Daoy (cell line): Measurements from ENCODE around the gene SPOP. TPM values are rescaled to one million over a fixed set of nuclear protein-coding genes. Genes with fewer than 3 reads are reported as not detected.
A peak's percentile ranks its signal among the peaks of the same experiment; 100 is the strongest.
"Not testable (repeated sequence)": the region's sequence is repeated elsewhere in the genome, so short reads cannot be mapped to it uniquely, and the experiment has no call there.

Source experiments
- DNase-seq: peaks from one replicate; pipeline ENCODE4 v3.0.0-alpha.2; 2015; ENCODE audit warnings: low read depth
- total RNA-seq: library from RNA; depleted of rRNA; stranded (reverse); fragments of >200 nt; shearing (Covaris generic); gene quantifications from 2 replicates; pipeline ENCODE4 v1.2.3, GENCODE V29; 2014

SPOP gene
- total RNA-seq, 1 experiment from 2014 or later, result 32.9 TPM

DNA sequence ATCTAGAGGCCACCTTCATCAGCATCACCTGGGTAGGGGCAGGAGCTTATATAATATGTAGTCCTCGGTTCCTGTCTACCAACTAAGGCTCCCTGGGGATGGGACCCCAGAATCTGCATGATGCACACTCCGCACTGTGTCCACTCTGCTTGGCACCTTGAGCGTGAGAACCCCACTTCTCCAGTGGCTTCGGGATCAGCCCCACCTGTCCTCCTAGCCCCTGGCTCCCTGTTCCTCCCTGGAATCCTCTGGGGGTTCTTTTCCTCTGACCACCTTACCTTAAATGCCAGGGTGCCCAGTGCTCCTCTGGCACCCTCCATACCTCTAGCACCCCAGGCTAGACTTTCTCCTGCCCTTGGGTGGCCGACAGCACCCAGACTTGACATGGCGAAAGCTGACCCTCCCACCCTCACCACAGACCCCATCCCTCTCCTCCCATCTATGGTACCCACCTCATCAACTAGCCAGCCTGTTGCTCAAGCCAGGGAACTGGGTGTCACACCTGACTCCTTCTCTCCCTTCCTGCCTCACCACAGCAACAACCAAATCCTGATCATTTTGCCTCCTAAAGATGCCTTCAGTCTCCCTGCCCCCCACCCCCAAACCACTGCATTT, 105.0 kb downstream of the SPOP start:
- DNase-seq, result no peak

DNA sequence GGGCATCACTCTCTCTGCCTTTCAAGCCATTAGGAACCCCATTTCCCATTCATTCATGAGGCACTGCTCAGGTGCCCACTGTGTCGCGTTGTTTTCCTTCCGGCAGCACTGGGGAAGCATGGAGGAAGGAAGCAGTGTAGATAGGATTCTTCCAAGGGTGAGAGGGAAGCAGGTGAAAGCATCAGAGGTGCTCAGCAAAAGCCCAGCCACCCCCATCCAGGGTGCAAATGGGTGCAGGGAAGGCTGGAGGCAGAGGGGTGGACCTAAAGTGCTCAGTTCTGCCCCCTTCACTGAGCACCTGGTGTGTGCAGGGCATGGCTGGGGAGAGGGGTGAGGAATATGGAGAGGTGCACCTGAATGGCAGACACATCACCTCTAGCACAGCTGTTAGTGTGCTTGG, 105.7 kb downstream of the SPOP start:
- DNase-seq, result no peak

- DNase-seq, result no peak
Observed at GRCh38 chr17:49571764-49572163, 106.1 kb downstream of the SPOP start.

GRCh38 chr17:49571283-49571682, 106.6 kb downstream of the SPOP start:
- no peak for DNase-seq

GRCh38 chr17:49570540-49571242, 107.2 kb downstream of the SPOP start:
- no peak for DNase-seq

DNA sequence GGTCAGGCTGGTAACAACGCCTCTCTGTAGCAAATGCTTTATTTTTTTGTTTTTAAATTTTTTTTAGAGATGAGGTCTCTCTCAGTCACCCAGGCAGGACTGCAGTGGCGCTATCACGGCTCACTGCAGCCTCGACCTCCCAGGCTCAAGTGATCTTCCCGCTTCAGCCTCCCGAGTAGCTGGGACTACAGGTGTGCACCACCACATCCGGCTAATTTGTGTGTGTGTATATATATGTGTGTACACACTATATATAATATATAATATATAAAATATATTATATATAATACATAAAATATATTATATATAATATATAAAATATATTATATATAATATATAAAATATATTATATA, 109.2 kb downstream of the SPOP start:
- DNase-seq, result not testable (repeated sequence)

DNA sequence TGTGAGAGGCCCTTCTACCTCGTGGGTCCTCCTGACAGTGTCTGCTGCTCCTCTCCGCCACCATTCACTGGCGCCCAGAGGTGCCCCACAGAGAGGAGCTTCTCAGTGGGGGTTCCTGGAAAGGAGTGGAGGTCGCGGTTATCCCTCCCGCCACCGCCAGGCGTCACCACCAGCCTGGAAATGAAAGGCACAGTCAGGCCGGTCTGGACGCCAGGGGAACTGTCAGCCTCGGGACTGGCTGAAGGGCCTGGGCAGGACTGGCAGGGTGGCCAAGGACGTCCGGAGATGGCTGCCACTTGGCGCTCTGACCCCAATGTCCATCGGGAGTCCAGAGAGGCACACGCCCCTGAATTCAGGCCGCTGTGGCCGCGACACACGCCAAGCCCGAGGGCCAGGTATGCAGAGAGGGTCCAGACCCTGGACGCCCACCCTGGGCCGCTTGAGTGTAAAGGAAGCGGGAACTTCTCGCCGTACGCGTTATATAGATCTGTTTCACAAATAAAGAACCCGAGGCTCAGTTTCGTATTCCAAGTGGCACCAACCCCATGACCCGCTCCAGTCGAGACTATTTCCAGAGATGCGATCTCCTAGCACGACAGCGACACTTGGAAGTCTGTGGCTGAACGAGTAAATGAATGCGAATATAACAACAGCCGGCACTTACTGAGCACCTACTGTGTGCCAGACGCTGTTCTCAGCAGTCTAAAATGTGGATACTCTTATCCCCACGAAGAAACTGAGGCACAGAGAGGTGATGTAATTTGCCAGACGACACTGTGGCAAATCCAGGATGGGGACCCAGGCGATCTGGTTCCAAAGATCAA, 109.8 kb downstream of the SPOP start:
- peak; percentile 82 for DNase-seq

GRCh38 chr17:49567104-49567521, 110.8 kb downstream of the SPOP start:
- DNase-seq, result no peak

- DNase-seq, result no peak
Observed at GRCh38 chr17:49566668-49567071, 111.2 kb downstream of the SPOP start.

- DNase-seq, result no peak
Observed at GRCh38 chr17:49565948-49566491, 111.9 kb downstream of the SPOP start.

DNA sequence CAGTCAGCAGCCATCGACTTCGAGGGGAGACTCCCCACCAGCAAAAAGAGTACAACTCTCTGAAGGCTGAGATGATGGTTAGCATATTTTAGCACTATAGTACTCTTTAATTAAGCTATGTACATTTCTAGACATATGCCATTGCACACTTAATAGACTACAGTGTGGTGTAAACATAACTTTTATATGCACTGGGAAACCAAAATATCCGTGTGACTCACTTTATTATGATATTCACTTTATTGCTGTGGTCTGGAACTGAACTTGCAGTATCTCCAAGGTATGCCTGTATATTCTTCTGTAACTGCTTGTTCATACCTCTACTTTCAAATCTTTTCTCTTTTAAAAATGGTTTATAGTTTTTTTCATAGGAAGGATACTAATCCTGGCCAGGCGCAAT, 113.3 kb downstream of the SPOP start:
- no peak for DNase-seq

GRCh38 chr17:49557312-49558024, 120.4 kb downstream of the SPOP start:
- peak; percentile 42 for DNase-seq

DNA sequence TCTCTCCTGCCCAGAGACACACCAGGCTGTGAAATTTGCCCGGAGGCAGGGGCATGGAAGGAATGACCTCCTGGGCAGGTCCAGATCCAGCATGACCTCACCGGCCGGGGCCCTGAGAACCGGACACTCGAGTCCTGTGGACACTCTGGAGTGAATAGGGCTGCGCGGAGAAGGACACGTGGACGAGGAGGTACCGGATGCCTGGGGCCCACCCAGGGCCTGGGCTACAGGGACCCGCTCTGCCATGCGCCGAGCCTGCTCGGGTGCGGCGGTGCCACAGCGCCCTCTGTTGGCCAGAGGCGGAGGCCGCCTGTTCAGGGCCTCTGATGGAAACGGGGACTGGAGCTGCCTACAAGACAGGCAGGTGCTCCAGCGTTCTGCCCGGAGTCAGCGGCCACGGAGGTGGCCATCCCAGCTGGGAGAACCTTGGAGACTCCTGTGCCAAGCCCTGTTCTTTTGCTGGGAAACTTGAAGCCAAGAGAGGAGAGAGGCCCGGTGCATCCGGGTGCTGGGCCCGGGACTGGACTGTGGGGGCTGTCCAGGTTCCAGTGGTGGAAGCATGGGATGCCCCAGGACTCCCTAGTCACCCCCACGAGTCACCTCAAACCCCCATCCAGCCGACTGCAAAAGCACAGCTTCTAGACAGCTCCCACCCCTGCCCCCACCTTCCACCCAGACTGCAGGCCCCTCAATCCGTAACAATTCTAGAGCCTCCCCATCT, 121.5 kb downstream of the SPOP start:
- DNase-seq, result peak; percentile 74

GRCh38 chr17:49555495-49556222, 122.2 kb downstream of the SPOP start:
- DNase-seq, result no peak

DNA sequence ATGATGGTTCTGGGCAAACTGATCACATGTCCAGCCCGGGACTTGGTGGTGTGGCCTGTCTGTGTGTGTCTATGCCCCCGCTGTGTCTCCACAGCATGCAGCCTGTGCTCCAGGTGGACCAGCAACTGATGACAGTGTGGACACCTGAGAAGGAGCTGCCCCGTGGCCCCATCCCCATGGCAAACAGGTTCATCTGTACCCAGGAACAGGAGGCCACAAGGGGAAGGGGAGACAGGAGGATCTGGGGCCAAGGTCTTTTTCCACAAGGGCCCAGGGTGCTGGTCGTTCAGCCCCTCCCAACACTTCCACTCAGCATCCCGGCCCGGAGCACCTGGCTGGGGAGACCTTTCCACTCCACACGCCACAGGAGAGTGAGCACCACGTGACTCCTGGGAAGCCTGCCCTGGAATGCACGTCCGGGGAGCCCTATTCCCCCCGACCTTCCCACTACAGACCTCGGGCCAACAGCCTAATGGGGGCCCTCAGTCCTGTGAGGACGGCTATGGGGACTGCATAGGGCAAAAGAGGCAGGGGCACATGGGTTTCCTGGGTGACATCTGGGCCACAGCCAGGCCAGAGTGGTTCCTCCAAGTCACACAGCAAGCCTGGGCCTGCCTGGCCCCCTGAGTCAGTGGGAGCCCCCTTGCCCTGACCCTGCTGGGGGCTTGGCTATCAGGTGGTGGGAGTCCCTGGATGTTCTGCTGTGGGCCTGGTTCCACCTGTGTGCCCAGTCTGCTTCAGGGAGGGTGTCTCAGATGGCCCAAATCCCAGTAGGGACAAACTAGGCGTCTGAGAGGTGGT, 123.0 kb downstream of the SPOP start:
- no peak for DNase-seq

- DNase-seq, result no peak
Observed at GRCh38 chr17:49553676-49554335, 124.1 kb downstream of the SPOP start.

DNA sequence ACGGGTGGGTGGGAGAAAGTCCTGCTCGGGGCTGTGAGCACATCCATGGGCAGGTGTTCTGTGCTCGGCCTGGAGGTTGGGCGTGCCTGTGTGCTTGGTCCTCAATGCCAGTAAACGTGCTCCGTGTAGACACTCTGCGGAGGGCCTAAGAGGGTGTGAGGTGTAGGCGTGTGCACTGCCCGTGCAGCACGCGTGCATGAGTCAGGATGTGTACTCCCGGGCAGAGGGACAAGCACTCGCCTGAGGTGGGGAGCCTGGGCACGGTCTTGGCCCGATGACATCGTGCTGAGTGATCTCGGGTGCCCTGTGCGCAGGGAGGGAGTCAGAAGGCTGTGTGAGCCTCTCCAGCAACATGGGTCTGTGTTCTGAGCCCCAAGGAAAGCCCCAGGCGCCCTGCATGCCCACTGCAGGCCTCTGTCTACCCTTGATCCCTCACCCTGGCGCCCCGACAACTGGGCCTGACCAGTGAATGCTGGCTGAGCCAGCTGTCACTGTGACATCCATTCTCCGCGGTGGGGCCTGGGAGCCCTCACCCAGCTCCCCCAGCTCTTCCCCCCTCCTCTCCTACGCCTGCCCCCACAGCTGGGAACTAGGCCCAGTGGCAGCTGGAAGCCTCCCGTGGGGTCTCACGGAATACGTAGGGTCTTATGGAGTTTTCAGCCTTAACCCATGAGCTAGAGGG, 125.7 kb downstream of the SPOP start:
- peak; percentile 42 for DNase-seq

DNA sequence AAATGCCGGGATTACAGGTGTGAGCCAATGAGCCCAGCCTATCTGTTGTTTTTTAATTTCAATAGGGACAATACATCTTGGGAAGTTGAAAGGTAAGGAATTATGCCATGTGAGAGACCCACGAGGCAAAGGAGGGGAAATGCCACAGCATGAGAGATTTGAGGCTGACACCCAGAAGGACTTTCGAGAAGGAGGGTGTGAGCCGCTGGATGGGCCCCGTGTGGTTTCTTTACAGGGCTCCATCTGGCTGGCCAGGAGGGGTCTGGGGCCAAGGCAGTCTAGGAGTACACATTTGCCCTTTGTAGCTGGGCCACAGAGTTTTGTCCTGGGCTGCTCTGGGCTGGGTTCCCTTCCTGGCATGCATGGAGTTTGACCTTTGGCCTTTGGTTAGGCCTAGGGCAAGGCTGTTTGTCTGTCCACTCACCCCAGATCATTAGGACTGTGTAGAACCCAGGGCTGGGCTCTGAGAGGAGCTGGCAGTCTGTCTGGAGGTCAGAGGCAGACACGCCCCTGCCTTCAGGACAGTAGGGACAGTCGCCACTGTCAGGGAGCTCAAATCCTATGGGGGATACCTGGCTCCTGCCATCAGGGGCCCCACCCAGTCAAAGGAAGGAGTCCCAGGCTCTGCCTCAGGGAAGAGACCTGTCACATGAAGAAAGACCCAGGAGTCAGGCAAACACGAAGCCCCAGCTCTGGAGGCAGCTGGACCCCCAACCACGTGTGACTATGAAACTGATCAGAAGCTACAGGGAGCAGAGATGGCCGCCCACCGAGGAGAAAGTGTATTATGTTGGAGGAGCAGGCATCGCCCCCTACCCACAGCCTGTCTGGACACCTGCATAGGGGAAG, 126.5 kb downstream of the SPOP start:
- DNase-seq, result no peak
